Upper lobe of left lung (tissue), 4 donors: ENCODE measurements around the gene LRRN2.

Experiments
- EP300 ChIP-seq, 4 donors: sonication (generic); formaldehyde crosslinking; IDR thresholded peaks; one replicate each; pipeline ENCODE4 v1.5.1; 2017; ENCODE audit warnings: antibody characterized with exemption in 4 of 4, control low read depth in 2 of 4
- POLR2A ChIP-seq, 4 donors: fragments of 450-650 bp; IDR thresholded peaks; one replicate each; pipeline ENCODE4 v1.5.1; 2016 to 2017; ENCODE audit warnings: antibody characterized with exemption in 4 of 4, mild to moderate bottlenecking in 2 of 4
- POLR2AphosphoS5 ChIP-seq, 2 donors: sonication (generic); formaldehyde crosslinking; IDR thresholded peaks; one replicate each; pipeline ENCODE4 v1.5.1; 2017; ENCODE audit warnings: antibody characterized with exemption in 2 of 2
- TF ChIP-seq, protein P1 (sequence below), 6 experiments: fragments of 450-650 bp in 4 of 6; fragments of 200-600 bp in 2 of 6; sonication (generic) in 2 of 6; IDR thresholded peaks; one replicate each; pipeline ENCODE4 v1.5.1; 2016 to 2019; ENCODE audit warnings: antibody characterized with exemption in 6 of 6

- no peak for TF ChIP-seq POLR2AphosphoS5 (IDR thresholded peaks at IDR 0.05)
- TF ChIP-seq, protein P1, sequence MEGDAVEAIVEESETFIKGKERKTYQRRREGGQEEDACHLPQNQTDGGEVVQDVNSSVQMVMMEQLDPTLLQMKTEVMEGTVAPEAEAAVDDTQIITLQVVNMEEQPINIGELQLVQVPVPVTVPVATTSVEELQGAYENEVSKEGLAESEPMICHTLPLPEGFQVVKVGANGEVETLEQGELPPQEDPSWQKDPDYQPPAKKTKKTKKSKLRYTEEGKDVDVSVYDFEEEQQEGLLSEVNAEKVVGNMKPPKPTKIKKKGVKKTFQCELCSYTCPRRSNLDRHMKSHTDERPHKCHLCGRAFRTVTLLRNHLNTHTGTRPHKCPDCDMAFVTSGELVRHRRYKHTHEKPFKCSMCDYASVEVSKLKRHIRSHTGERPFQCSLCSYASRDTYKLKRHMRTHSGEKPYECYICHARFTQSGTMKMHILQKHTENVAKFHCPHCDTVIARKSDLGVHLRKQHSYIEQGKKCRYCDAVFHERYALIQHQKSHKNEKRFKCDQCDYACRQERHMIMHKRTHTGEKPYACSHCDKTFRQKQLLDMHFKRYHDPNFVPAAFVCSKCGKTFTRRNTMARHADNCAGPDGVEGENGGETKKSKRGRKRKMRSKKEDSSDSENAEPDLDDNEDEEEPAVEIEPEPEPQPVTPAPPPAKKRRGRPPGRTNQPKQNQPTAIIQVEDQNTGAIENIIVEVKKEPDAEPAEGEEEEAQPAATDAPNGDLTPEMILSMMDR (IDR thresholded peaks at IDR 0.05), result no peak
- TF ChIP-seq POLR2A (IDR thresholded peaks at IDR 0.05), result no peak
- TF ChIP-seq EP300 (IDR thresholded peaks at IDR 0.05), result no peak
Measured at GRCh38 chr1:204605791-204606190, 79.7 kb downstream of the LRRN2 start.
